ACHN (cell line): ENCODE data around the gene RNF150.
"Not testable (repeated sequence)": the region's sequence is repeated elsewhere in the genome, so short reads cannot be mapped to it uniquely, and the experiment has no call there.

ENCODE experiments used
- DNase-seq: peaks from one replicate; pipeline ENCODE4 v3.0.0-alpha.2; 2015
- in situ Hi-C: cut with HindIII; loops from 2 replicates; pipeline ENCODE4 v1.10.0; 2017; ENCODE audit warnings: low sequenced_read_pairs, low pct_ligation_motif_present, low pct_unique_long_range_greater_than_20kb

RNF150 gene

GRCh38 chr4:141133146-141133998, at the start of gene RNF150:
Gene RNF150, minus strand, starts transcription at chr4:141133469.
- in situ Hi-C loops, result no loop called here

GRCh38 chr4:141180991-141181761, 47.9 kb upstream of the RNF150 start:
- in situ Hi-C loops, result no loop called here
- DNase-seq, result peak; percentile 78

More at GRCh38 chr4:141133146-141133998, at the start of gene RNF150:
- DNase-seq, result peak; percentile 64

DNA sequence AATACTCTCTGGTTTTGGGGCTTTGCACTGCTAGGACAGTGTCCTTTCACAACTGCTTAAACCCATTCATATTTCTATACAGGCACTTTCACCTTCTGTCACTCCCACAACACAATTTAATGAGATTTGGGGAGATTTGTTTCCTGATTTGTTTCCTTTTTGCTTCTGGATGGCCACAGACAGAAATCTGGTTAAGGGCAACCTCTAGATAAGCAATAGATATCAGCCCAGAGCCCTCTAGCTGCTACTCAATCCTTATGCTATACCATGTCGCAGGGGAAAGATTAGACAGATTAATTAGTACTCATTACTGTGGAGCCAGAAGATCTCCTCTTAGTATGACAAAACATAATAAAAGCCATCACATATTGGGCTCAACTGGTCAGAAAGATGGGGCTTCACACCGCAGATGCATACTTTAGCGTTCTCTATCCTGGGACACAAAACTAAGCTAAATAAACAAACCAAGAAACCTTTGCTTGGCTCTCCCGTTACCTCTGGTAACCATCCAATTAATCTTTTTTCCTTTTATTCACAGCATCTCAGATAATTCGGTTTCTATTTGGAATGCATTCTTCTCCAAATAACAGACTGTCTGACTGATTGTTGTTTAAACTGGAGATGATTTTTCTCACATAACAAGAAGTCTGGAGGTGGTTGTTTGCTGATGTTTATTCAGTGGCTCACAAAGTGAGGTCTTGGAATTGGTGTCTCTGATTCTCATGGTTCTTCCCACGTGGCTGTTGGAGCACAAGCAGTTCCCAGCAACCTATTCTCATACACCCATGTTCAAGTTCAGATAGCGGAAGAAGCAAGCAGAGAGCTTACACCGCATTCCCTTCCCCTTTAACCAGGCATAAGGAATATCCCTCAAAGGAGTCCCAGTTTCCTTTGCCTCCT, 46.5 kb upstream of the RNF150 start:
- no peak for DNase-seq
- in situ Hi-C loops, result no loop called here

- no peak for DNase-seq
- in situ Hi-C loops, result no loop called here
Observed at GRCh38 chr4:141177171-141177570, 43.9 kb upstream of the RNF150 start.

- in situ Hi-C loops, result no loop called here
- no peak for DNase-seq
Observed at GRCh38 chr4:141174457-141174856, 41.2 kb upstream of the RNF150 start.

- in situ Hi-C loops, result no loop called here
Observed at GRCh38 chr4:141170671-141171070, 37.4 kb upstream of the RNF150 start.

GRCh38 chr4:141169391-141169790, 36.1 kb upstream of the RNF150 start:
- in situ Hi-C loops, result no loop called here
- no peak for DNase-seq

More at GRCh38 chr4:141170671-141171070, 37.4 kb upstream of the RNF150 start:
- DNase-seq, result no peak

DNA sequence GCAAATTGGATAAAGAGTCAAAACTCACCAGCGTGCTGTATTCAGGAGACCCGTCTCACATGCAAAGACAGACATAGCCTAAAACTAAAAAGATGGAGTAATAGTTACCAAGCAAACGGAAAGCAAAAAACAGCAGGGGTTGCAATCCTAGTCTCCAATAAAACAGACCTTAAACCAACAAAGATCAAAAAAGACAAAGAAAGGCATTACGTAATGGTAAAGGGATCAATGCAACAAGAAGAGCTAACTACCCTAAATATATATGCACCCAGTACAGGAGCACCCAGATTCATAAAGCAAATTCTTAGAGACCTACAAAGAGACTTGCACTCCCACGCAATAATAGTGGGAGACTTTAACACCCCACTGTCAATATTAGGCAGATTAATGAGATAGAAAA, 31.7 kb upstream of the RNF150 start:
- DNase-seq, in situ Hi-C loops: not testable (repeated sequence)

GRCh38 chr4:141159027-141159426, 25.8 kb upstream of the RNF150 start:
- DNase-seq, result no peak
- in situ Hi-C loops, result no loop called here

GRCh38 chr4:141158219-141158618, 24.9 kb upstream of the RNF150 start:
- in situ Hi-C loops, result no loop called here

GRCh38 chr4:141155586-141155985, 22.3 kb upstream of the RNF150 start:
- in situ Hi-C loops, result no loop called here
- no peak for DNase-seq

More at GRCh38 chr4:141158219-141158618, 24.9 kb upstream of the RNF150 start:
- DNase-seq, result peak; percentile 50

DNA sequence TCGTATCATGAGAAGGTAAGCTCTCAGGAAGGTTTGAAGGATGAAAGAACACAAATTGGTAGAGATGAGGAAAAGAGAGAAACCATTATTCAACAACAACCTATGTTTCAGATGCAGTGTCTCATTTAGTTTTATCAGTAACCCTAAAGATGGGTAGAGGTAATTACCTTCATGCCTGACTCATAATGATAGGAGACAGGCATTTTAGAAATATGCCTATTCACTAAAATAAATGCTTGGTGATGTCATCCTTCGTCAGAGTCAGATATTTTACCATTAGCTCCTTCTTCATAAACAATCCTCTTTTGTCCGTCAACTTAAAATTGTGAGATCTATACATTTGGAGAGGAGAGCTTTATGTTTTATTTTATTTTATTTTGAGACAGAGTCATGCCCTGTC, 21.5 kb upstream of the RNF150 start:
- no peak for DNase-seq
- in situ Hi-C loops, result no loop called here

DNA sequence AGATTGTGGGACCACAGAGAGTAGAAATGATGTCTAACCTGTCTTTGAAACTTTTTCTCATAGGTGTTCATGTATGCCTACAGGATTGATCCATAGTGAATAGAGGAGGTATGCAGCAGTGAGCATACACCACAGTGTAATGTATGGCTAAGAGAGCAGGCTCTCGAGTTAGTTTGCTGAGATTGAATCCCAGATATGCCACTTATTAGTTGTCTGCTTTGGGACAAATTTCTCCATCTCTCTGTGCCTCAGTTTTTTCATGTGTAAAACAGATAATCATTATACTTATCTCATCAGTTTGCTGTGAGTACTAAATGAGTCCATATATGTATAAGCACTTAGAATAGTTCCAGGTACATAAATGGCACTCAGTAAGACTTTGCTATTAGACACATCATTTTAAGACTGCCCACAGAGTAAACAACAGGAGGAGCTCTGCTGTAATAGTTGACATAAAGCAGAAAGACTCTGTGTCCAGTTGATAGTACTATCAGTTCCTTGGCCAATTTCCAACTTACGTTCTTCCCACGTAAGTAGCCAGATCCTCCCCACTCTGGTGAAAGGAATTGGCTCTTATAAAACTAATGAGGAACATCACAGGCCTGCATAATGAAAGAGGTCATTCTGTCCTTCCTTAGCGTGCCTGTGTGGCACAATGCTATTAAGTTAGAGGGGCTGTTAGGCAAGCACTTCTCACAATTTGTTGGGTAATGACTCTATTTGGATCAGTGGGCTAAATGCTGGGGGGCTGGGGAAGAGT, 20.7 kb upstream of the RNF150 start:
- in situ Hi-C loops, result no loop called here
- DNase-seq, result no peak

GRCh38 chr4:141144207-141144606, 10.9 kb upstream of the RNF150 start:
- in situ Hi-C loops, result no loop called here
- no peak for DNase-seq

GRCh38 chr4:141142423-141142822, 9.2 kb upstream of the RNF150 start:
- no peak for DNase-seq
- in situ Hi-C loops, result no loop called here

- in situ Hi-C loops, result no loop called here
- no peak for DNase-seq
Observed at GRCh38 chr4:141140391-141141200, 7.3 kb upstream of the RNF150 start.
